Body of pancreas (tissue), 4 donors: ENCODE data around the gene CLEC18B.

Experiments used
- POLR2A ChIP-seq, 3 donors: fragments of 450-650 bp; IDR thresholded peaks; one replicate each; pipeline ENCODE4 v1.6.1; 2016; ENCODE audit warnings: antibody characterized with exemption in 3 of 3, mild to moderate bottlenecking in 2 of 3
- TF ChIP-seq, protein P1 (sequence below), 7 experiments: fragments of 450-650 bp in 4 of 7; fragments of 200-600 bp in 3 of 7; sonication (generic) in 3 of 7; IDR thresholded peaks; one replicate each; pipeline ENCODE4 v1.5.1; 2016 to 2019; ENCODE audit warnings: antibody characterized with exemption in 7 of 7

DNA sequence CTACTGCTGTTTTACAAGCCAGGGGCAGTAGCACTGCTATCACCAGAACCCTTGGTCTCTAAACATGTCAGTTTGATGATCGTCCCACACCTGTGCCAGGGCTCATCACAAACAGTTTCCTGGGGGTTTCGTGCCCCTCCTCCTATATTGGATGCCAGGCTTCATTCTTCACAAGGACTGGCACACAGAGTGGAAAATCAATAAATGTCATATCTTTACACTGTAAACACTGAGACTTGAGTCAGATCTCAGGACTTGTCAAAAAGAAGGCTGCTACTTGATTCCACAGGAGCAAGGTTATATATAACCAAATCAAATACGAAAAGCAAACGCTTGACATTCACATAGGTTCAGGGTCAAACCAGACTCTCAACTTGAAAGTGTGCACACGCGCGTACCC is 39.3 kb upstream of the CLEC18B start:
- TF ChIP-seq POLR2A (IDR thresholded peaks at IDR 0.05), result no peak
- TF ChIP-seq, protein P1, sequence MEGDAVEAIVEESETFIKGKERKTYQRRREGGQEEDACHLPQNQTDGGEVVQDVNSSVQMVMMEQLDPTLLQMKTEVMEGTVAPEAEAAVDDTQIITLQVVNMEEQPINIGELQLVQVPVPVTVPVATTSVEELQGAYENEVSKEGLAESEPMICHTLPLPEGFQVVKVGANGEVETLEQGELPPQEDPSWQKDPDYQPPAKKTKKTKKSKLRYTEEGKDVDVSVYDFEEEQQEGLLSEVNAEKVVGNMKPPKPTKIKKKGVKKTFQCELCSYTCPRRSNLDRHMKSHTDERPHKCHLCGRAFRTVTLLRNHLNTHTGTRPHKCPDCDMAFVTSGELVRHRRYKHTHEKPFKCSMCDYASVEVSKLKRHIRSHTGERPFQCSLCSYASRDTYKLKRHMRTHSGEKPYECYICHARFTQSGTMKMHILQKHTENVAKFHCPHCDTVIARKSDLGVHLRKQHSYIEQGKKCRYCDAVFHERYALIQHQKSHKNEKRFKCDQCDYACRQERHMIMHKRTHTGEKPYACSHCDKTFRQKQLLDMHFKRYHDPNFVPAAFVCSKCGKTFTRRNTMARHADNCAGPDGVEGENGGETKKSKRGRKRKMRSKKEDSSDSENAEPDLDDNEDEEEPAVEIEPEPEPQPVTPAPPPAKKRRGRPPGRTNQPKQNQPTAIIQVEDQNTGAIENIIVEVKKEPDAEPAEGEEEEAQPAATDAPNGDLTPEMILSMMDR (IDR thresholded peaks at IDR 0.05), result no peak
